ENCODE results near the gene TANGO6.
"Not testable (repeated sequence)": the region's sequence is repeated elsewhere in the genome, so short reads cannot be mapped to it uniquely, and the experiment has no call there.

The TANGO6 gene

GRCh38 chr16:68826652-68827051, 16.7 kb upstream of the TANGO6 start:
- H3K79me2 ChIP-seq, result peaks cover 10% of the 10 kb centered on the region
- no peaks in the 10 kb centered on the region for H3K27me3 ChIP-seq (ENCODE audit: control insufficient read depth, insufficient read depth, low read length)
- H3K9me3 ChIP-seq (ENCODE audit: control insufficient read depth, low read length), result no peaks in the 10 kb centered on the region
- TF ChIP-seq CTCF (IDR thresholded peaks at IDR 0.05), result no peak
- no peak overlapping the region for H3K9ac ChIP-seq
- H2AFZ ChIP-seq, result no peak overlapping the region
- H3K4me1 ChIP-seq, result no peaks in the 10 kb centered on the region
- no peak overlapping the region for H3K4me2 ChIP-seq (ENCODE audit: low read length)
- H3K27ac ChIP-seq, result peak overlapping the region; percentile 10
- H3K4me3 ChIP-seq (ENCODE audit: low read depth, low read length), result no peak overlapping the region
- H3K36me3 ChIP-seq (ENCODE audit: control insufficient read depth, insufficient read depth, low read length), result no peaks in the 10 kb centered on the region

GRCh38 chr16:68833251-68833650, 10.1 kb upstream of the TANGO6 start:
- no peaks in the 10 kb centered on the region for H3K4me1 ChIP-seq
- H3K36me3 ChIP-seq (ENCODE audit: control insufficient read depth, insufficient read depth, low read length), result no peaks in the 10 kb centered on the region
- no peak overlapping the region for H3K4me3 ChIP-seq (ENCODE audit: low read depth, low read length)
- no peak overlapping the region for H3K9ac ChIP-seq
- no peaks in the 10 kb centered on the region for H3K9me3 ChIP-seq (ENCODE audit: control insufficient read depth, low read length)
- H3K27me3 ChIP-seq (ENCODE audit: control insufficient read depth, insufficient read depth, low read length), result no peaks in the 10 kb centered on the region
- H2AFZ ChIP-seq, result no peak overlapping the region
- no peak overlapping the region for H3K27ac ChIP-seq
- no peaks in the 10 kb centered on the region for H3K79me2 ChIP-seq
- H3K4me2 ChIP-seq (ENCODE audit: low read length), result no peak overlapping the region
- TF ChIP-seq CTCF (IDR thresholded peaks at IDR 0.05), result no peak

- Histone ChIP-seq H3K27ac (no peak overlapping the region), H3K4me1 (no peaks in the 10 kb centered on the region), H3K36me3 (ENCODE audit: control insufficient read depth, insufficient read depth, low read length) (no peaks in the 10 kb centered on the region), H3K27me3 (ENCODE audit: control insufficient read depth, insufficient read depth, low read length) (no peaks in the 10 kb centered on the region), H3K9ac (no peak overlapping the region), H3K4me2 (ENCODE audit: low read length) (no peak overlapping the region), H3K4me3 (ENCODE audit: low read depth, low read length) (no peak overlapping the region), H2AFZ (no peak overlapping the region), H3K9me3 (ENCODE audit: control insufficient read depth, low read length) (no peaks in the 10 kb centered on the region), H3K79me2 (no peaks in the 10 kb centered on the region)
- TF ChIP-seq CTCF (IDR thresholded peaks at IDR 0.05), result no peak
Observed at GRCh38 chr16:68834550-68834949, 8.8 kb upstream of the TANGO6 start.

- Histone ChIP-seq H3K4me2 (ENCODE audit: low read length) (no peak overlapping the region), H2AFZ (no peak overlapping the region), H3K27ac (no peak overlapping the region), H3K79me2 (no peaks in the 10 kb centered on the region), H3K27me3 (ENCODE audit: control insufficient read depth, insufficient read depth, low read length) (no peaks in the 10 kb centered on the region), H3K4me3 (ENCODE audit: low read depth, low read length) (no peak overlapping the region), H3K36me3 (ENCODE audit: control insufficient read depth, insufficient read depth, low read length) (no peaks in the 10 kb centered on the region), H3K4me1 (no peaks in the 10 kb centered on the region), H3K9ac (no peak overlapping the region), H3K9me3 (ENCODE audit: control insufficient read depth, low read length) (no peaks in the 10 kb centered on the region)
- TF ChIP-seq CTCF (IDR thresholded peaks at IDR 0.05), result no peak
Observed at GRCh38 chr16:68835970-68836369, 7.4 kb upstream of the TANGO6 start.

GRCh38 chr16:68839831-68840230, 3.5 kb upstream of the TANGO6 start:
- TF ChIP-seq CTCF (IDR thresholded peaks at IDR 0.05), result no peak
- no peak overlapping the region for H3K4me2 ChIP-seq (ENCODE audit: low read length)
- no peaks in the 10 kb centered on the region for H3K36me3 ChIP-seq (ENCODE audit: control insufficient read depth, insufficient read depth, low read length)
- H2AFZ ChIP-seq, result no peak overlapping the region
- no peaks in the 10 kb centered on the region for H3K9me3 ChIP-seq (ENCODE audit: control insufficient read depth, low read length)
- no peak overlapping the region for H3K9ac ChIP-seq
- no peak overlapping the region for H3K27ac ChIP-seq
- no peak overlapping the region for H3K4me3 ChIP-seq (ENCODE audit: low read depth, low read length)
- H3K79me2 ChIP-seq, result no peaks in the 10 kb centered on the region
- H3K27me3 ChIP-seq (ENCODE audit: control insufficient read depth, insufficient read depth, low read length), result no peaks in the 10 kb centered on the region
- peaks cover 4% of the 10 kb centered on the region for H3K4me1 ChIP-seq

GRCh38 chr16:68842964-68843481, 308 bp upstream of the TANGO6 start:
- Histone ChIP-seq H3K4me3 (ENCODE audit: low read depth, low read length) (peak overlapping the region; percentile 82), H3K4me2 (ENCODE audit: low read length) (peak overlapping the region; percentile 84), H2AFZ (peak overlapping the region; percentile 99), H3K27ac (peak overlapping the region; percentile 85)
- H3K36me3 ChIP-seq (ENCODE audit: control insufficient read depth, insufficient read depth, low read length); H3K9me3 ChIP-seq (ENCODE audit: control insufficient read depth, low read length); H3K27me3 ChIP-seq (ENCODE audit: control insufficient read depth, insufficient read depth, low read length); H3K9ac ChIP-seq; H3K79me2 ChIP-seq; H3K4me1 ChIP-seq: not testable (repeated sequence)
